ENCODE results near the gene LRRC17.

DNA sequence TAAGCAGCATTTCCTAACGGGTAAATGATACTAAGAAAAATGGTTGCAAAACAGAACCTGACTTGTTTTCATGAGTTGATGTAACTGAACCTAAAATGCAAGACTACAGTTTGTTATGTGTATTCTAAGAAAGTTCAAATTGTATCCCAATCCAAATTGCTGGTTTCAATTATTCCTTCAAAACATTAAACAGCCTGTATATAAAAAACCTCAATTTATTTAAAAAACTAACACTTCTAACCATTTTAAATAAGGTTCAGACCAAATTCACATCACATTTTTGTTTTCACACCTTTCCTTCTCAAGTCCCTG is 80.9 kb downstream of the LRRC17 start:
- TF ChIP-seq POLR2AphosphoS2 (IDR thresholded peaks at IDR 0.05; ENCODE audit: low read length), result no peak
- TF ChIP-seq, protein P1, sequence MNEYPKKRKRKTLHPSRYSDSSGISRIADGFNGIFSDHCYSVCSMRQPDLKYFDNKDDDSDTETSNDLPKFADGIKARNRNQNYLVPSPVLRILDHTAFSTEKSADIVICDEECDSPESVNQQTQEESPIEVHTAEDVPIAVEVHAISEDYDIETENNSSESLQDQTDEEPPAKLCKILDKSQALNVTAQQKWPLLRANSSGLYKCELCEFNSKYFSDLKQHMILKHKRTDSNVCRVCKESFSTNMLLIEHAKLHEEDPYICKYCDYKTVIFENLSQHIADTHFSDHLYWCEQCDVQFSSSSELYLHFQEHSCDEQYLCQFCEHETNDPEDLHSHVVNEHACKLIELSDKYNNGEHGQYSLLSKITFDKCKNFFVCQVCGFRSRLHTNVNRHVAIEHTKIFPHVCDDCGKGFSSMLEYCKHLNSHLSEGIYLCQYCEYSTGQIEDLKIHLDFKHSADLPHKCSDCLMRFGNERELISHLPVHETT (CRISPR knock-in tag; conservative IDR thresholded peaks at IDR 0.05 in 1 of 2, IDR thresholded peaks at IDR 0.05 in 1 of 2), result no peak
